ENCODE data around the gene SUSD1. TPM values are rescaled to one million over a fixed set of nuclear protein-coding genes. Genes with fewer than 3 reads are reported as not detected.
"Not testable (repeated sequence)": the region's sequence is repeated elsewhere in the genome, so short reads cannot be mapped to it uniquely, and the experiment has no call there.

Gene SUSD1
- total and polyA plus RNA-seq, 4 experiments from 2014 or later, result 3.6 to 8.4 (median 5.8) TPM

GRCh38 chr9:112200711-112201110 is 25.6 kb upstream of the SUSD1 start:
- Histone ChIP-seq H3K9me3 (ENCODE audit: control insufficient read depth in 1 of 2, low read length in 2 of 2) (no peaks in the 10 kb centered on the region), H3K36me3 (ENCODE audit: insufficient read depth, low read length) (no peaks in the 10 kb centered on the region), H3K4me1 (ENCODE audit: insufficient read depth, low read length) (no peaks in the 10 kb centered on the region), H3K27me3 (ENCODE audit: insufficient read depth, low read length) (no peaks in the 10 kb centered on the region), H3K4me3 (ENCODE audit: low read length in 2 of 2) (no peak overlapping the region), H3K27ac (ENCODE audit: low read depth, low read length) (no peak overlapping the region)
- ChIA-PET CTCF (ENCODE audit: partially characterized antibody) (interaction anchor here (1.1 kb wide), 2 partner anchors 24 to 87 kb away, joined by 3 to 4 read pairs; no protein-coding TSS in a partner anchor), POLR2A (ENCODE audit: partially characterized antibody) (interaction anchor here (1.0 to 1.4 kb wide), 2 partner anchors 19 to 24 kb away, joined by 3 to 4 read pairs; no protein-coding TSS in a partner anchor)
- Mint-ChIP-seq H3K9me3 (peaks cover 0 to 22% (median 2%) of the 10 kb centered on the region in 8 donors), H3K27me3 (no peaks in the 10 kb centered on the region), H3K27ac (no peak overlapping the region), H3K36me3 (peaks cover 14 to 15% of the 10 kb centered on the region in 2 donors), H3K4me3 (no peak overlapping the region), H3K4me1 (peaks cover 0 to 6% (median 2%) of the 10 kb centered on the region in 4 donors)
- intact Hi-C loops (cut with micrococcal nuclease), result no loop called here
- no peak for DNase-seq

- peaks cover 0 to 6% (median 2%) of the 10 kb centered on the region in 4 donors for H3K4me1 Mint-ChIP-seq
- Histone ChIP-seq H3K4me1 (ENCODE audit: insufficient read depth, low read length) (no peaks in the 10 kb centered on the region), H3K9me3 (ENCODE audit: control insufficient read depth in 1 of 2, low read length in 2 of 2) (no peaks in the 10 kb centered on the region), H3K27ac (ENCODE audit: low read depth, low read length) (no peak overlapping the region), H3K4me3 (ENCODE audit: low read length in 2 of 2) (no peak overlapping the region), H3K36me3 (ENCODE audit: insufficient read depth, low read length) (no peaks in the 10 kb centered on the region), H3K27me3 (ENCODE audit: insufficient read depth, low read length) (no peaks in the 10 kb centered on the region)
- no peak overlapping the region for H3K4me3 Mint-ChIP-seq
- H3K27me3 Mint-ChIP-seq, result no peaks in the 10 kb centered on the region
- H3K27ac Mint-ChIP-seq, result no peak overlapping the region
- intact Hi-C loops (cut with micrococcal nuclease), result no loop called here
- DNase-seq, result no peak
- H3K9me3 Mint-ChIP-seq, result peaks cover 0 to 10% (median 2%) of the 10 kb centered on the region in 8 donors
- peaks cover 4 to 7% of the 10 kb centered on the region in 2 donors for H3K36me3 Mint-ChIP-seq
- ChIA-PET CTCF (ENCODE audit: partially characterized antibody) (interaction anchor here (1.3 kb wide), 1 partner anchor 15 kb away, joined by 4 read pairs; no protein-coding TSS in a partner anchor), POLR2A (ENCODE audit: partially characterized antibody) (no interaction called here)
Observed at GRCh38 chr9:112198646-112199045, 23.5 kb upstream of the SUSD1 start.

GRCh38 chr9:112194969-112195431 is 19.9 kb upstream of the SUSD1 start:
- Histone ChIP-seq H3K4me1 (ENCODE audit: insufficient read depth, low read length) (no peaks in the 10 kb centered on the region), H3K36me3 (ENCODE audit: insufficient read depth, low read length) (no peaks in the 10 kb centered on the region), H3K27me3 (ENCODE audit: insufficient read depth, low read length) (no peaks in the 10 kb centered on the region), H3K27ac (ENCODE audit: low read depth, low read length) (no peak overlapping the region), H3K9me3 (ENCODE audit: control insufficient read depth in 1 of 2, low read length in 2 of 2) (no peaks in the 10 kb centered on the region), H3K4me3 (ENCODE audit: low read length in 2 of 2) (no peak overlapping the region)
- Mint-ChIP-seq H3K36me3 (peaks cover 0 to 7% of the 10 kb centered on the region in 2 donors), H3K9me3 (peaks cover 0 to 8% (median 0%) of the 10 kb centered on the region in 8 donors), H3K27ac (no peak overlapping the region), H3K4me3 (no peak overlapping the region), H3K4me1 (peaks cover 0 to 6% (median under 1%) of the 10 kb centered on the region in 4 donors), H3K27me3 (no peaks in the 10 kb centered on the region)
- POLR2A ChIA-PET (ENCODE audit: partially characterized antibody), result no interaction called here
- CTCF ChIA-PET (ENCODE audit: partially characterized antibody), result no interaction called here
- no peak for DNase-seq
- intact Hi-C loops (cut with micrococcal nuclease), result no loop called here

GRCh38 chr9:112193572-112194288 is 18.6 kb upstream of the SUSD1 start:
- H3K27ac Mint-ChIP-seq, result no peak overlapping the region
- no peak overlapping the region for H3K4me3 Mint-ChIP-seq
- Histone ChIP-seq H3K4me1 (ENCODE audit: insufficient read depth, low read length) (no peaks in the 10 kb centered on the region), H3K27me3 (ENCODE audit: insufficient read depth, low read length) (no peaks in the 10 kb centered on the region), H3K36me3 (ENCODE audit: insufficient read depth, low read length) (no peaks in the 10 kb centered on the region), H3K9me3 (ENCODE audit: control insufficient read depth in 1 of 2, low read length in 2 of 2) (no peaks in the 10 kb centered on the region), H3K27ac (ENCODE audit: low read depth, low read length) (no peak overlapping the region), H3K4me3 (ENCODE audit: low read length in 2 of 2) (no peak overlapping the region)
- intact Hi-C loops (cut with micrococcal nuclease), result no loop called here
- H3K9me3 Mint-ChIP-seq, result peaks cover 0 to 8% (median 0%) of the 10 kb centered on the region in 8 donors
- H3K27me3 Mint-ChIP-seq, result no peaks in the 10 kb centered on the region
- H3K36me3 Mint-ChIP-seq, result peaks cover 0 to 7% of the 10 kb centered on the region in 2 donors
- POLR2A ChIA-PET (ENCODE audit: partially characterized antibody), result no interaction called here
- no peak for DNase-seq
- H3K4me1 Mint-ChIP-seq, result peaks cover 0 to 3% (median 0%) of the 10 kb centered on the region in 4 donors
- CTCF ChIA-PET (ENCODE audit: partially characterized antibody), result no interaction called here

- H3K36me3 Mint-ChIP-seq; H3K4me1 ChIP-seq (ENCODE audit: insufficient read depth, low read length); H3K9me3 ChIP-seq (ENCODE audit: control insufficient read depth in 1 of 2, low read length in 2 of 2); intact Hi-C loops (cut with micrococcal nuclease); H3K9me3 Mint-ChIP-seq; H3K4me3 Mint-ChIP-seq; H3K4me3 ChIP-seq (ENCODE audit: low read length in 2 of 2); CTCF ChIA-PET (ENCODE audit: partially characterized antibody); H3K27me3 ChIP-seq (ENCODE audit: insufficient read depth, low read length); H3K27ac ChIP-seq (ENCODE audit: low read depth, low read length); POLR2A ChIA-PET (ENCODE audit: partially characterized antibody); DNase-seq; H3K27me3 Mint-ChIP-seq; H3K36me3 ChIP-seq (ENCODE audit: insufficient read depth, low read length); H3K27ac Mint-ChIP-seq: not testable (repeated sequence)
- H3K4me1 Mint-ChIP-seq, result peaks cover 3 to 10% (median 6%) of the 10 kb centered on the region in 4 donors
Observed at GRCh38 chr9:112190320-112190719, 15.2 kb upstream of the SUSD1 start.

- H3K27me3 Mint-ChIP-seq, result no peaks in the 10 kb centered on the region
- H3K9me3 Mint-ChIP-seq, result peaks cover 0 to 8% (median 0%) of the 10 kb centered on the region in 8 donors
- H3K4me1 Mint-ChIP-seq, result peaks cover 3 to 10% (median 6%) of the 10 kb centered on the region in 4 donors
- H3K4me3 Mint-ChIP-seq, result no peak overlapping the region
- H3K27ac Mint-ChIP-seq, result no peak overlapping the region
- H3K9me3 ChIP-seq (ENCODE audit: control insufficient read depth in 1 of 2, low read length in 2 of 2), result no peaks in the 10 kb centered on the region
- H3K27ac ChIP-seq (ENCODE audit: low read depth, low read length), result no peak overlapping the region
- intact Hi-C loops (cut with micrococcal nuclease), result no loop called here
- POLR2A ChIA-PET (ENCODE audit: partially characterized antibody), result no interaction called here
- CTCF ChIA-PET (ENCODE audit: partially characterized antibody), result interaction anchor here (1.0 to 1.7 kb wide), 2 partner anchors 15 to 37 kb away, joined by 3 to 7 read pairs; no protein-coding TSS in a partner anchor
- H3K4me3 ChIP-seq (ENCODE audit: low read length in 2 of 2), result no peak overlapping the region
- no peaks in the 10 kb centered on the region for H3K4me1 ChIP-seq (ENCODE audit: insufficient read depth, low read length)
- no peaks in the 10 kb centered on the region for H3K36me3 ChIP-seq (ENCODE audit: insufficient read depth, low read length)
- no peak for DNase-seq
- H3K27me3 ChIP-seq (ENCODE audit: insufficient read depth, low read length), result no peaks in the 10 kb centered on the region
- peaks cover 0 to 7% of the 10 kb centered on the region in 2 donors for H3K36me3 Mint-ChIP-seq
Observed at GRCh38 chr9:112188884-112189283, 13.8 kb upstream of the SUSD1 start.

GRCh38 chr9:112187404-112187803 is 12.3 kb upstream of the SUSD1 start:
- peaks cover 0 to 7% of the 10 kb centered on the region in 2 donors for H3K36me3 Mint-ChIP-seq
- H3K4me3 ChIP-seq (ENCODE audit: low read length in 2 of 2), result no peak overlapping the region
- peak overlapping the region in 1 of 7 donors; percentile 61 for H3K27ac Mint-ChIP-seq
- peaks cover 0 to 11% (median 1%) of the 10 kb centered on the region in 8 donors for H3K9me3 Mint-ChIP-seq
- H3K9me3 ChIP-seq (ENCODE audit: control insufficient read depth in 1 of 2, low read length in 2 of 2), result no peaks in the 10 kb centered on the region
- no peaks in the 10 kb centered on the region for H3K27me3 Mint-ChIP-seq
- peaks cover 5 to 15% (median 9%) of the 10 kb centered on the region in 4 donors for H3K4me1 Mint-ChIP-seq
- no peak for DNase-seq
- H3K27ac ChIP-seq (ENCODE audit: low read depth, low read length), result no peak overlapping the region
- ChIA-PET CTCF (ENCODE audit: partially characterized antibody) (interaction anchor here (0.7 to 1.7 kb wide), 4 partner anchors 11 to 80 kb away, joined by 3 to 7 read pairs (median 4); no protein-coding TSS in a partner anchor), POLR2A (ENCODE audit: partially characterized antibody) (interaction anchor here (0.8 kb wide), 1 partner anchor 11 kb away, joined by 3 read pairs; no protein-coding TSS in a partner anchor)
- H3K36me3 ChIP-seq (ENCODE audit: insufficient read depth, low read length), result no peaks in the 10 kb centered on the region
- no peaks in the 10 kb centered on the region for H3K27me3 ChIP-seq (ENCODE audit: insufficient read depth, low read length)
- H3K4me3 Mint-ChIP-seq, result no peak overlapping the region
- intact Hi-C loops (cut with micrococcal nuclease), result no loop called here
- H3K4me1 ChIP-seq (ENCODE audit: insufficient read depth, low read length), result no peaks in the 10 kb centered on the region

All from CD4-positive, alpha-beta memory T cell (primary cell).